HEK293 (cell line): Measurements from ENCODE around the gene UBXN4.

Experiments used
- CTCF ChIA-PET: fragments of 350-600 bp; formaldehyde crosslinking; extraction: SDS; loops from one replicate; lab custom pipeline; 2021; ENCODE audit warnings: antibody characterized with exemption; lab: Yijun Ruan, JAX
- POLR2A ChIA-PET: fragments of 300-600 bp; formaldehyde crosslinking; extraction: SDS; loops from one replicate; lab custom pipeline; 2020; ENCODE audit warnings: antibody characterized with exemption, inconsistent platforms; lab: Yijun Ruan, JAX
- H3K27ac ChIP-seq: fragments of 200-500 bp; sonication (Bioruptor generic); 2 replicates; pipeline ENCODE4 v1.5.1; 2014; ENCODE audit warnings: low read depth, low read length, control low read depth, inconsistent platforms; ENCODE audit errors: extremely low read depth
- H3K36me3 ChIP-seq, 2 experiments: fragments of 200-500 bp in 1 of 2; sonication (Bioruptor generic) in 1 of 2; 1 replicate in 1 of 2; 2 replicates in 1 of 2; pipeline ENCODE4 v1.5.1; 2014 to 2017; ENCODE audit warnings: inconsistent platforms in 2 of 2, low read length in 2 of 2; ENCODE audit not compliant: control insufficient read depth in 2 of 2, insufficient read depth in 1 of 2
- H3K4me1 ChIP-seq: fragments of 200-500 bp; sonication (Bioruptor generic); 2 replicates; pipeline ENCODE4 v1.5.1; 2014; ENCODE audit warnings: mild to moderate bottlenecking, low read length, inconsistent platforms; ENCODE audit not compliant: control insufficient read depth, insufficient read depth
- H3K4me3 ChIP-seq: 2 replicates; pipeline ENCODE4 v1.5.1; 2011; ENCODE audit warnings: low read depth, mild to moderate bottlenecking, control low read depth, low read length, moderate library complexity
- H3K9me3 ChIP-seq: fragments of 200-500 bp; sonication (Bioruptor generic); 2 replicates; pipeline ENCODE4 v1.5.1; 2014; ENCODE audit warnings: low read depth, low read length, inconsistent platforms; ENCODE audit not compliant: control insufficient read depth, insufficient read depth
- ATF2 ChIP-seq: fragments of 450-650 bp; formaldehyde crosslinking; IDR thresholded peaks from 2 replicates; pipeline ENCODE4 v1.5.1; 2016; ENCODE audit warnings: missing biosample characterization, missing genetic modification characterization, low read depth
- BCL11A ChIP-seq: fragments of 450-650 bp; formaldehyde crosslinking; IDR thresholded peaks from 2 replicates; pipeline ENCODE4 v1.5.1; 2016; ENCODE audit warnings: low read depth, missing biosample characterization, missing genetic modification characterization
- KLF1 ChIP-seq: fragments of 450-650 bp; formaldehyde crosslinking; IDR thresholded peaks from 2 replicates; pipeline ENCODE4 v1.5.1; 2016; ENCODE audit warnings: missing biosample characterization, missing genetic modification characterization
- OSR2 ChIP-seq: fragments of 450-650 bp; formaldehyde crosslinking; IDR thresholded peaks from 2 replicates; pipeline ENCODE4 v1.5.1; 2016; ENCODE audit warnings: missing biosample characterization, missing genetic modification characterization
- OVOL3 ChIP-seq: fragments of 450-650 bp; formaldehyde crosslinking; IDR thresholded peaks from 2 replicates; pipeline ENCODE4 v1.5.1; 2016; ENCODE audit warnings: missing biosample characterization, missing genetic modification characterization
- PRDM10 ChIP-seq: fragments of 450-650 bp; formaldehyde crosslinking; IDR thresholded peaks from 2 replicates; pipeline ENCODE4 v1.5.1; 2016; ENCODE audit warnings: missing biosample characterization, missing genetic modification characterization
- RBAK ChIP-seq: fragments of 450-650 bp; formaldehyde crosslinking; IDR thresholded peaks from 2 replicates; pipeline ENCODE4 v1.5.1; 2016; ENCODE audit warnings: missing biosample characterization, missing genetic modification characterization
- SCRT1 ChIP-seq: fragments of 450-650 bp; formaldehyde crosslinking; IDR thresholded peaks from 2 replicates; pipeline ENCODE4 v1.5.1; 2016; ENCODE audit warnings: missing biosample characterization, missing genetic modification characterization, borderline replicate concordance
- ZBTB48 ChIP-seq: fragments of 450-650 bp; formaldehyde crosslinking; IDR thresholded peaks from 2 replicates; pipeline ENCODE4 v1.5.1; 2016; ENCODE audit warnings: missing biosample characterization, missing genetic modification characterization
- ZEB2 ChIP-seq: fragments of 450-650 bp; formaldehyde crosslinking; IDR thresholded peaks from 2 replicates; pipeline ENCODE4 v1.5.1; 2016; ENCODE audit warnings: missing biosample characterization, missing genetic modification characterization
- ZNF132 ChIP-seq: fragments of 450-650 bp; formaldehyde crosslinking; IDR thresholded peaks from 2 replicates; pipeline ENCODE4 v1.5.1; 2017; ENCODE audit warnings: missing biosample characterization, missing genetic modification characterization, borderline replicate concordance
- ZNF175 ChIP-seq: fragments of 450-650 bp; formaldehyde crosslinking; IDR thresholded peaks from 2 replicates; pipeline ENCODE4 v1.5.1; 2016; ENCODE audit warnings: missing biosample characterization, missing genetic modification characterization
- ZNF350 ChIP-seq: fragments of 450-650 bp; formaldehyde crosslinking; IDR thresholded peaks from 2 replicates; pipeline ENCODE4 v1.5.0; 2017; ENCODE audit warnings: missing biosample characterization, mild to moderate bottlenecking, missing genetic modification characterization
- ZNF473 ChIP-seq: fragments of 450-650 bp; formaldehyde crosslinking; IDR thresholded peaks from 2 replicates; pipeline ENCODE4 v1.5.1; 2017; ENCODE audit warnings: missing biosample characterization, missing genetic modification characterization
- ZNF48 ChIP-seq: fragments of 450-650 bp; formaldehyde crosslinking; IDR thresholded peaks from 2 replicates; pipeline ENCODE4 v1.5.1; 2016; ENCODE audit warnings: missing biosample characterization, missing genetic modification characterization
- ZNF626 ChIP-seq: fragments of 450-650 bp; sonication (Bioruptor Pico); formaldehyde crosslinking; IDR thresholded peaks from 2 replicates; pipeline ENCODE4 v1.5.1; 2018; ENCODE audit warnings: missing biosample characterization, missing genetic modification characterization, inconsistent platforms
- ZNF792 ChIP-seq: fragments of 450-650 bp; formaldehyde crosslinking; IDR thresholded peaks from 2 replicates; pipeline ENCODE4 v1.5.1; 2016; ENCODE audit warnings: missing biosample characterization, missing genetic modification characterization
- TF ChIP-seq, protein P1 (sequence below): fragments of 450-650 bp; formaldehyde crosslinking; IDR thresholded peaks from 2 replicates; pipeline ENCODE4 v1.5.1; 2016; ENCODE audit warnings: missing biosample characterization, missing genetic modification characterization

The UBXN4 gene

DNA sequence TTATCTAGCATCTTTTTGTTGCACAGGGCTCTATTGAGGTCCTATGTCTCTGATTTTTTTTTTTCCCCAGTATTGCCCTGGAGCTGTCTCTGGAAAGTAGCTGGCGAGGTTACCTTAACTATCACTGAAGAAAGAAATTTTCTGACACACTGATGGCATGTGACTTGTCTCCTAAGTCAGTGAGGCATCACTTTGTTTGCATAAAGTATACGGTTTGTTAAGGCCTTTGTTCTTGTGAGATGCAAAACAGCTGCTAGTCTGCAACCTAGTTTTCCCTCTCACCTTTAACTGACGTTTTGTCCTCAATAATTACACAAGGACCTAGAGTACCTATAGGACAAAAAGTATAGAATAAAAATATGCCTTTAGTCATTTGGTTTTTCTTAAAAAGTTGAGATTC lies 41.8 kb downstream of the UBXN4 start:
- H3K4me3 ChIP-seq: no peak overlapping the region
- no peak overlapping the region for H3K27ac ChIP-seq
- CTCF ChIA-PET: interaction anchor here (8.2 kb wide), 1 partner anchor 14 kb away, joined by 47 read pairs; no protein-coding TSS in a partner anchor
- H3K36me3 ChIP-seq: peaks cover 58 to 82% of the 10 kb centered on the region in 2 experiments
- POLR2A ChIA-PET: interaction anchor here (0.6 kb wide), 1 partner anchor 635 kb away, joined by 3 read pairs; no protein-coding TSS in a partner anchor
- no peaks in the 10 kb centered on the region for H3K9me3 ChIP-seq
- no peaks in the 10 kb centered on the region for H3K4me1 ChIP-seq
- TF ChIP-seq ZBTB48 (no peak), ZNF350 (tag by site-specific recombination) (no peak), ZNF626 (tag by site-specific recombination) (no peak), PRDM10 (no peak), ZEB2 (tag by site-specific recombination) (no peak), RBAK (tag by site-specific recombination) (no peak), BCL11A (no peak), ZNF132 (tag by site-specific recombination) (no peak), KLF1 (tag by site-specific recombination) (no peak), SCRT1 (tag by site-specific recombination) (no peak)

- H3K4me3 ChIP-seq: no peak overlapping the region
- H3K36me3 ChIP-seq: peaks cover 48 to 70% of the 10 kb centered on the region in 2 experiments
- H3K9me3 ChIP-seq: no peaks in the 10 kb centered on the region
- POLR2A ChIA-PET: no interaction called here
- H3K4me1 ChIP-seq: no peaks in the 10 kb centered on the region
- TF ChIP-seq ZNF175 (tag by site-specific recombination): no peak
- CTCF ChIA-PET: interaction anchor here (1.3 to 8.2 kb wide), 2 partner anchors 13 to 40 kb away, joined by 3 to 47 read pairs; no protein-coding TSS in a partner anchor
- no peak overlapping the region for H3K27ac ChIP-seq
Measured at GRCh38 chr2:135785032-135785431, 43.4 kb downstream of the UBXN4 start.

DNA sequence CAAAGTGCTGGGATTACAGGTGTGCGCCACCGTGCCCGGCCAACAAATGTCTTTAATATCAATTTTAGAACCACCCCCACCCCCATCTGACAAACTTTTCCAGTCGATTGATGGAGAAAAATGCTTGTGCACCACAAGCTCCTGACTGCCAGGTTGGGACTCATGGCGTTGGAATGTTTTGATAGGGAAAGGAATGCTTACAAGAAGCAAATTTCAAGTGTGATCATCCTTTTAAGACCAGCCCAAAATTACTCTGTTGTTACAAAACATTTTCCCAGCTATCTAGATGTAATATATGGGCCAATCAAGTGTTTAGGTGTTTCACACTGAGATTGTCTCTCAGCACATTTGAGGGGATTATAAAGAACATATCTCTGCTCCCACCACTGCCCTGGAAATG lies 45.2 kb downstream of the UBXN4 start:
- Histone ChIP-seq H3K9me3 (no peaks in the 10 kb centered on the region), H3K27ac (no peak overlapping the region), H3K4me3 (no peak overlapping the region), H3K4me1 (no peaks in the 10 kb centered on the region), H3K36me3 (peaks cover 31 to 52% of the 10 kb centered on the region in 2 experiments)
- ChIA-PET POLR2A (interaction anchor here (0.6 to 0.7 kb wide), 2 partner anchors 11 to 18 kb away, joined by 3 read pairs; no protein-coding TSS in a partner anchor), CTCF (interaction anchor here (0.9 to 8.2 kb wide), 2 partner anchors 11 to 20 kb away, joined by 3 to 47 read pairs; no protein-coding TSS in a partner anchor)
- TF ChIP-seq ZNF792 (tag by site-specific recombination) (no peak), OSR2 (tag by site-specific recombination) (no peak), ZNF48 (tag by site-specific recombination) (no peak), ATF2 (tag by site-specific recombination) (no peak), OVOL3 (tag by site-specific recombination) (no peak), KLF1 (tag by site-specific recombination) (no peak), ZNF473 (tag by site-specific recombination) (no peak)
- TF ChIP-seq, protein P1, sequence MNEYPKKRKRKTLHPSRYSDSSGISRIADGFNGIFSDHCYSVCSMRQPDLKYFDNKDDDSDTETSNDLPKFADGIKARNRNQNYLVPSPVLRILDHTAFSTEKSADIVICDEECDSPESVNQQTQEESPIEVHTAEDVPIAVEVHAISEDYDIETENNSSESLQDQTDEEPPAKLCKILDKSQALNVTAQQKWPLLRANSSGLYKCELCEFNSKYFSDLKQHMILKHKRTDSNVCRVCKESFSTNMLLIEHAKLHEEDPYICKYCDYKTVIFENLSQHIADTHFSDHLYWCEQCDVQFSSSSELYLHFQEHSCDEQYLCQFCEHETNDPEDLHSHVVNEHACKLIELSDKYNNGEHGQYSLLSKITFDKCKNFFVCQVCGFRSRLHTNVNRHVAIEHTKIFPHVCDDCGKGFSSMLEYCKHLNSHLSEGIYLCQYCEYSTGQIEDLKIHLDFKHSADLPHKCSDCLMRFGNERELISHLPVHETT: no peak
